HCT116 (cell line): ENCODE data around the gene TNNT2. TPM values are rescaled to one million over a fixed set of nuclear protein-coding genes. Genes with fewer than 3 reads are reported as not detected.

Experiments
- ATAC-seq: fragments of 200-7000 bp; cut with Tn5 transposase; 2 replicates; pipeline ENCODE4 v1.9.1; 2020; ENCODE audit warnings: mild to moderate bottlenecking, moderate library complexity
- BruUV-seq: library from RNA; stranded (reverse); fragments of 400-500 nt; replicated peaks from 2 replicates; lab custom pipeline; 2021; lab: Mats Ljungman, UMichigan
- CTCF ChIA-PET: fragments of 300-600 bp; sonication (Branson Sonifier 250); formaldehyde crosslinking; loops from one replicate; lab custom pipeline; 2021; ENCODE audit warnings: antibody characterized with exemption; lab: Charles Lee
- POLR2A ChIA-PET: fragments of 300-600, 350-600 bp; sonication (Branson Sonifier 250); formaldehyde crosslinking; loops from one replicate; lab custom pipeline; 2021; ENCODE audit warnings: antibody characterized with exemption; lab: Charles Lee
- RAD21 ChIA-PET, 2 experiments: fragments of 300-600 bp; sonication (Branson Sonifier 250); formaldehyde crosslinking; loops; one replicate each; lab custom pipeline; 2023; ENCODE audit warnings: low total read pairs in 2 of 2; ENCODE audit not compliant: uncharacterized antibody in 2 of 2, unreplicated experiment in 2 of 2, low non-redundant PET in 1 of 2; lab: Charles Lee
- DNase-seq: peaks from one replicate; pipeline ENCODE4 v3.0.0-alpha.2; 2010; ENCODE audit warnings: low read depth, low spot score
- H2AFZ ChIP-seq: fragments of 200-600 bp; shearing (Covaris generic), sonication (generic); 2 replicates; pipeline ENCODE4 v1.6.1; 2017; ENCODE audit warnings: low read depth, mixed run types, mixed read lengths, antibody characterized with exemption, low read length; ENCODE audit not compliant: poor library complexity, severe bottlenecking
- H3K27ac ChIP-seq: 2 replicates; pipeline ENCODE4 v1.5.1; 2012; ENCODE audit warnings: low read depth, low read length
- H3K27me3 ChIP-seq: fragments of 200-600 bp; sonication (generic); 2 replicates; pipeline ENCODE4 v1.6.1; 2016; ENCODE audit warnings: mixed run types, low read length, mixed read lengths; ENCODE audit not compliant: insufficient read depth
- H3K36me3 ChIP-seq, 2 experiments: fragments of 200-500 bp in 1 of 2; fragments of 200-600 bp in 1 of 2; sonication (Bioruptor generic) in 1 of 2; sonication (generic) in 1 of 2; 2 replicates each; pipeline versions ENCODE4 v1.5.1 to v1.6.1; 2014 to 2016; ENCODE audit warnings: low read length in 2 of 2, inconsistent platforms in 1 of 2, mixed read lengths in 1 of 2, mixed run types in 1 of 2; ENCODE audit not compliant: insufficient read depth in 2 of 2, control insufficient read depth in 1 of 2
- H3K4me1 ChIP-seq, 2 experiments: fragments of 200-600 bp in 1 of 2; sonication (generic) in 1 of 2; 2 replicates each; pipeline versions ENCODE4 v1.5.1 to v1.6.1; 2012 to 2017; ENCODE audit warnings: low read length in 2 of 2, inconsistent platforms in 1 of 2, mild to moderate bottlenecking in 1 of 2, mixed read lengths in 1 of 2, mixed run types in 1 of 2, moderate library complexity in 1 of 2; ENCODE audit not compliant: insufficient read depth in 2 of 2, control insufficient read depth in 1 of 2
- H3K4me2 ChIP-seq: fragments of 200-600 bp; sonication (generic); 2 replicates; pipeline ENCODE4 v1.6.1; 2017; ENCODE audit warnings: mixed run types, low read length, mixed read lengths
- H3K4me3 ChIP-seq, 2 experiments: fragments of 200-600 bp in 1 of 2; sonication (generic) in 1 of 2; replicated peaks in 1 of 2; 2 replicates each; pipeline ENCODE4 v1.5.1; 2011 to 2016; ENCODE audit warnings: low read length in 2 of 2, control low read depth in 1 of 2, low read depth in 1 of 2, mild to moderate bottlenecking in 1 of 2, mixed read lengths in 1 of 2, mixed run types in 1 of 2
- H3K79me2 ChIP-seq: fragments of 200-600 bp; sonication (generic); 2 replicates; pipeline ENCODE4 v1.6.1; 2017; ENCODE audit warnings: mild to moderate bottlenecking, mixed run types, low read length, moderate library complexity, mixed read lengths; ENCODE audit not compliant: insufficient read depth
- H3K9ac ChIP-seq: fragments of 200-600 bp; sonication (generic); 2 replicates; pipeline ENCODE4 v1.6.1; 2016; ENCODE audit warnings: low read length, mixed read lengths
- H3K9me2 ChIP-seq: fragments of 200-600 bp; sonication (generic), shearing (Covaris generic); 2 replicates; pipeline ENCODE4 v1.6.1; 2017; ENCODE audit warnings: mixed run types, mild to moderate bottlenecking, moderate library complexity; ENCODE audit not compliant: insufficient read depth
- H3K9me3 ChIP-seq, 2 experiments: fragments of 200-500 bp in 1 of 2; fragments of 200-600 bp in 1 of 2; sonication (Bioruptor generic) in 1 of 2; sonication (generic) in 1 of 2; 2 replicates each; pipeline ENCODE4 v1.6.1; 2014 to 2017; ENCODE audit warnings: low read length in 2 of 2, mixed read lengths in 2 of 2, inconsistent platforms in 1 of 2, low read depth in 1 of 2, mild to moderate bottlenecking in 1 of 2, mixed run types in 1 of 2, moderate library complexity in 1 of 2; ENCODE audit not compliant: control insufficient read depth in 1 of 2, insufficient read depth in 1 of 2
- H4K20me1 ChIP-seq: fragments of 200-600 bp; sonication (generic), shearing (Covaris generic); 2 replicates; pipeline ENCODE4 v1.6.1; 2017; ENCODE audit warnings: mixed run types, mild to moderate bottlenecking, moderate library complexity; ENCODE audit not compliant: insufficient read depth
- EGR1 ChIP-seq: IDR thresholded peaks from 2 replicates; pipeline ENCODE4 v1.6.1; 2012; ENCODE audit warnings: low read depth
- EZH2 ChIP-seq: fragments of 200-600 bp; sonication (generic); IDR thresholded peaks from 2 replicates; pipeline ENCODE4 v1.6.1; 2017; ENCODE audit warnings: antibody characterized with exemption, mixed run types
- FOSL1 ChIP-seq: IDR thresholded peaks from 2 replicates; pipeline ENCODE4 v1.6.1; 2012; ENCODE audit warnings: low read depth
- JUND ChIP-seq: IDR thresholded peaks from 2 replicates; pipeline ENCODE4 v1.6.1; 2012
- POLR2AphosphoS5 ChIP-seq: IDR thresholded peaks from 2 replicates; pipeline ENCODE4 v1.6.1; 2011; ENCODE audit warnings: mild to moderate bottlenecking, low read depth, low read length, moderate library complexity
- RAD21 ChIP-seq: IDR thresholded peaks from 2 replicates; pipeline ENCODE4 v1.6.1; 2012; ENCODE audit warnings: low read depth, mild to moderate bottlenecking
- SP1 ChIP-seq: IDR thresholded peaks from 2 replicates; pipeline ENCODE4 v1.6.1; 2012; ENCODE audit warnings: low read depth
- TCF7L2 ChIP-seq: IDR thresholded peaks from 2 replicates; pipeline ENCODE4 v1.7.0; 2011; ENCODE audit warnings: borderline replicate concordance, inconsistent platforms; ENCODE audit not compliant: insufficient read depth, insufficient read length; ENCODE audit errors: extremely low read depth
- YY1 ChIP-seq: IDR thresholded peaks from 2 replicates; pipeline ENCODE4 v1.6.1; 2011; ENCODE audit warnings: low read length, low read depth, moderate library complexity, mild to moderate bottlenecking; ENCODE audit not compliant: insufficient replicate concordance; ENCODE audit errors: extremely low read depth
- ZFX ChIP-seq: fragments of 450-650 bp; IDR thresholded peaks from 2 replicates; pipeline ENCODE4 v1.6.1; 2017
- ZNF274 ChIP-seq: fragments of 200-500 bp; sonication (Bioruptor generic); IDR thresholded peaks from 2 replicates; pipeline ENCODE4 v1.6.1; 2014; ENCODE audit warnings: mild to moderate bottlenecking, low read depth, low read length, inconsistent platforms
- intact Hi-C: fragments of 100-400 bp; cut with micrococcal nuclease; formaldehyde crosslinking; loops from 2 replicates; pipeline ENCODE4 v1.10.0; 2022
- total RNA-seq: library from RNA; stranded (reverse); gene quantifications from one replicate; pipeline ENCODE4 v1.2.1, GENCODE V29; 2021; ENCODE audit not compliant: unreplicated experiment
- TF ChIP-seq, protein P1 (sequence below): IDR thresholded peaks from 2 replicates; pipeline ENCODE4 v1.6.1; 2012
- TF ChIP-seq, protein P2 (sequence below), 3 experiments: fragments of 200-600 bp in 1 of 3; sonication (generic) in 1 of 3; IDR thresholded peaks in 2 of 3; conservative IDR thresholded peaks in 1 of 3; 2 replicates each; pipeline ENCODE4 v1.5.1; 2012 to 2017; ENCODE audit warnings: low read depth in 2 of 3, low read length in 2 of 3, antibody characterized with exemption in 1 of 3, borderline replicate concordance in 1 of 3, control low read depth in 1 of 3, mild to moderate bottlenecking in 1 of 3, mixed read lengths in 1 of 3, mixed run types in 1 of 3, moderate library complexity in 1 of 3; ENCODE audit not compliant: insufficient read depth in 1 of 3

TNNT2 gene
- total RNA-seq, 1 experiment from 2014 or later = 2.0 TPM

DNA sequence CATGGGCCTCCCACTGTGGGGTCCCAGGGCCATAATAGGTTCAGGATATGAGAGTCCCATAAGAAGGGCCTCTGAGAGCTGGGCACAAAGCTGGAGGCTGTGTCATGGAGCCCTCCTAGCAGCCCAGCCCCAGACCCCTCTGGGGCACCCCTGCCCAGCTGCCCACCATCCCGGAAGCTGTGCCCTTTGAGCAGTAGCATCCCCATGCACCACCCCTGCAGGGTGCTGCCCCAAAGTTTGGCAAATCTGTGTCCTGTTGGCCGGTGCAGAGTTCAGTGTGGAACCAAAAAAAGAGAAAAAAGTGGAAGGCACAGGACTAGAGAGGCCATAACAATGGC is 17.6 kb downstream of the TNNT2 start:
- POLR2A ChIA-PET = interaction anchor here (1.3 kb wide), 1 partner anchor 101 kb away, joined by 3 read pairs; no protein-coding TSS in a partner anchor
- intact Hi-C loops = no loop called here
- ATAC-seq = no peak

More for the DNA sequence above, 17.6 kb downstream of the TNNT2 start:
- H3K9me2 ChIP-seq = no peaks in the 10 kb centered on the region
- BruUV-seq = no TSS peak
- no peaks in the 10 kb centered on the region for H3K9me3 ChIP-seq
- peaks cover 8% of the 10 kb centered on the region; the same call in 1 of the 2 replicates for H3K27me3 ChIP-seq
- H3K79me2 ChIP-seq = no peaks in the 10 kb centered on the region
- H3K4me2 ChIP-seq = no peak overlapping the region
- no peaks in the 10 kb centered on the region for H3K4me1 ChIP-seq
- H3K27ac ChIP-seq = no peak overlapping the region
- no peak overlapping the region for H2AFZ ChIP-seq
- TF ChIP-seq YY1 = no peak
- TF ChIP-seq FOSL1 = no peak
- no peak for TF ChIP-seq SP1
- TF ChIP-seq ZNF274 = no peak
- no peak for TF ChIP-seq ZFX
- no peak for TF ChIP-seq JUND
- TF ChIP-seq POLR2AphosphoS5 = no peak
- TF ChIP-seq RAD21 = no peak
- TF ChIP-seq EGR1 = no peak
- TF ChIP-seq EZH2 = no peak
- TF ChIP-seq, protein P1, sequence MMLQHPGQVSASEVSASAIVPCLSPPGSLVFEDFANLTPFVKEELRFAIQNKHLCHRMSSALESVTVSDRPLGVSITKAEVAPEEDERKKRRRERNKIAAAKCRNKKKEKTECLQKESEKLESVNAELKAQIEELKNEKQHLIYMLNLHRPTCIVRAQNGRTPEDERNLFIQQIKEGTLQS = no peak
- TF ChIP-seq TCF7L2 = no peak
- TF ChIP-seq, protein P2, sequence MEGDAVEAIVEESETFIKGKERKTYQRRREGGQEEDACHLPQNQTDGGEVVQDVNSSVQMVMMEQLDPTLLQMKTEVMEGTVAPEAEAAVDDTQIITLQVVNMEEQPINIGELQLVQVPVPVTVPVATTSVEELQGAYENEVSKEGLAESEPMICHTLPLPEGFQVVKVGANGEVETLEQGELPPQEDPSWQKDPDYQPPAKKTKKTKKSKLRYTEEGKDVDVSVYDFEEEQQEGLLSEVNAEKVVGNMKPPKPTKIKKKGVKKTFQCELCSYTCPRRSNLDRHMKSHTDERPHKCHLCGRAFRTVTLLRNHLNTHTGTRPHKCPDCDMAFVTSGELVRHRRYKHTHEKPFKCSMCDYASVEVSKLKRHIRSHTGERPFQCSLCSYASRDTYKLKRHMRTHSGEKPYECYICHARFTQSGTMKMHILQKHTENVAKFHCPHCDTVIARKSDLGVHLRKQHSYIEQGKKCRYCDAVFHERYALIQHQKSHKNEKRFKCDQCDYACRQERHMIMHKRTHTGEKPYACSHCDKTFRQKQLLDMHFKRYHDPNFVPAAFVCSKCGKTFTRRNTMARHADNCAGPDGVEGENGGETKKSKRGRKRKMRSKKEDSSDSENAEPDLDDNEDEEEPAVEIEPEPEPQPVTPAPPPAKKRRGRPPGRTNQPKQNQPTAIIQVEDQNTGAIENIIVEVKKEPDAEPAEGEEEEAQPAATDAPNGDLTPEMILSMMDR (IDR thresholded peaks at IDR 0.05 in 2 of 3, conservative IDR thresholded peaks at IDR 0.05 in 1 of 3; ENCODE audit: borderline replicate concordance in 1 of 3, insufficient read depth in 1 of 3, low read depth in 2 of 3, low read length in 2 of 3) = no peak
- no peaks in the 10 kb centered on the region for H4K20me1 ChIP-seq
- H3K4me3 ChIP-seq = no peak overlapping the region
- CTCF ChIA-PET = interaction anchor here (1.7 to 3.4 kb wide), 3 partner anchors 12 to 105 kb away, joined by 9 to 31 read pairs (median 15); no protein-coding TSS in a partner anchor
- no peaks in the 10 kb centered on the region for H3K36me3 ChIP-seq
- no peak for DNase-seq
- H3K9ac ChIP-seq = no peak overlapping the region
- RAD21 ChIA-PET = interaction anchor here in 1 of 2 experiments (1.3 kb wide), 1 partner anchor 106 kb away, joined by 3 read pairs; no protein-coding TSS in a partner anchor
